Upper lobe of left lung (tissue), 4 donors: ENCODE data around the gene GPR17.

Experiments
- CTCF ChIP-seq, 6 experiments: fragments of 450-650 bp in 4 of 6; fragments of 200-600 bp in 2 of 6; sonication (generic) in 2 of 6; IDR thresholded peaks; one replicate each; pipeline ENCODE4 v1.5.1; 2016 to 2019; ENCODE audit warnings: antibody characterized with exemption in 6 of 6
- POLR2AphosphoS5 ChIP-seq, 2 donors: sonication (generic); formaldehyde crosslinking; IDR thresholded peaks; one replicate each; pipeline ENCODE4 v1.5.1; 2017; ENCODE audit warnings: antibody characterized with exemption in 2 of 2

DNA sequence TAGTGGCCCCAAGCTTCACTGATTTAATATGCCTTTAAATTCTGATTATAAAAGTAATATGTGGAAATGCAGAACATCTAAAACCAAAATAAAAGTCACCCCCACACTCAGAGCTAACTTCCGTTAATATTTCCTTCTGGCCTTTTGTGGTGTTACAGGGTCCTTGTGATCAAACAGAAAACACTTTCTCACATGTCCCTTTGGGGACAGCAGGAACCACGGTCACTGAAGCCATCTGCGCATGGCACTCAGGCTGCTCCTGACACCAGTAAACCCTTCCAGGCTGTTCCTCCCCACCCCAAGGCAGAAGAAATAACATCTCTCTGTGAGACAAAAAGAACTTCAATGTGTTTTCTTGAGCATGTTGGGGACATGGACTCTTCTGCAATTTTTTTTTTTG, 25.1 kb upstream of the GPR17 start:
- TF ChIP-seq CTCF (IDR thresholded peaks at IDR 0.05) (no peak), POLR2AphosphoS5 (IDR thresholded peaks at IDR 0.05) (no peak)
